Endothelial cell of umbilical vein (primary cell): Measurements from ENCODE around the gene CCDC187. TPM values are rescaled to one million over a fixed set of nuclear protein-coding genes. Genes with fewer than 3 reads are reported as not detected.

Source experiments
- BruUV-seq: library from RNA; stranded (reverse); fragments of 400-500 nt; replicated peaks from 2 replicates; lab custom pipeline; 2021; lab: Mats Ljungman, UMichigan
- CTCF ChIA-PET: fragments of 300-600, 350-600 bp; sonication (Branson Sonifier 250); formaldehyde crosslinking; loops from one replicate; lab custom pipeline; 2021; ENCODE audit warnings: antibody characterized with exemption, inconsistent platforms; lab: Charles Lee
- POLR2A ChIA-PET: fragments of 300-600, 350-600 bp; sonication (Branson Sonifier 250); formaldehyde crosslinking; loops from one replicate; lab custom pipeline; 2021; ENCODE audit warnings: antibody characterized with exemption, inconsistent platforms; lab: Charles Lee
- DNase-seq: peaks from one replicate; pipeline ENCODE4 v3.0.0-alpha.2; 2011; ENCODE audit warnings: low read depth, low spot score
- FAIRE-seq: peaks from 2 replicates; lab custom pipeline; 2011; peaks lifted over from hg19 to GRCh38; lab: Jason Lieb, UNC
- H2AFZ ChIP-seq: 2 replicates; pipeline ENCODE4 v1.6.0; 2012; ENCODE audit warnings: low read depth, low read length, control low read depth, inconsistent platforms
- H3K27ac ChIP-seq: 2 replicates; pipeline ENCODE4 v1.5.1; 2011; ENCODE audit warnings: low read depth, mild to moderate bottlenecking, control low read depth, low read length, moderate library complexity; ENCODE audit not compliant: insufficient read depth
- H3K27me3 ChIP-seq, 2 experiments: 2 replicates each; pipeline versions ENCODE4 v1.6.0 to v1.6.1; 2011; ENCODE audit warnings: low read length in 2 of 2, mixed read lengths in 1 of 2; ENCODE audit not compliant: control insufficient read depth in 2 of 2, insufficient read depth in 2 of 2
- H3K36me3 ChIP-seq, 2 experiments: 2 replicates in 1 of 2; 3 replicates in 1 of 2; pipeline ENCODE4 v1.5.1; 2011; ENCODE audit warnings: low read length in 2 of 2, mild to moderate bottlenecking in 1 of 2, moderate library complexity in 1 of 2; ENCODE audit not compliant: control insufficient read depth in 2 of 2, insufficient read depth in 2 of 2; ENCODE audit errors: extremely low read depth in 1 of 2
- H3K4me1 ChIP-seq: 3 replicates; pipeline ENCODE4 v1.5.1; 2011; ENCODE audit warnings: mild to moderate bottlenecking, low read length; ENCODE audit not compliant: control insufficient read depth, insufficient read depth; ENCODE audit errors: extremely low read depth
- H3K4me2 ChIP-seq: 2 replicates; pipeline ENCODE4 v1.6.1; 2011; ENCODE audit warnings: low read length, control low read depth, mixed read lengths; ENCODE audit not compliant: insufficient read depth
- H3K4me3 ChIP-seq, 3 experiments: fragments of 200-600 bp in 1 of 3; sonication (generic), shearing (Covaris generic) in 1 of 3; replicated peaks in 1 of 3; 2 replicates each; pipeline ENCODE4 v1.5.1; 2011 to 2016; ENCODE audit warnings: control low read depth in 3 of 3, low read length in 3 of 3, mild to moderate bottlenecking in 2 of 3, inconsistent platforms in 1 of 3, low read depth in 1 of 3, moderate library complexity in 1 of 3; ENCODE audit not compliant: insufficient read depth in 1 of 3
- H3K79me2 ChIP-seq: 2 replicates; pipeline ENCODE4 v1.6.0; 2012; ENCODE audit warnings: low read length, inconsistent platforms; ENCODE audit not compliant: control insufficient read depth, insufficient read depth
- H3K9ac ChIP-seq: replicated peaks from 2 replicates; pipeline ENCODE3; 2011; ENCODE audit warnings: low read length, control low read depth; ENCODE audit not compliant: insufficient read depth; ENCODE audit errors: extremely low read depth
- H3K9me1 ChIP-seq: replicated peaks from 3 replicates; pipeline ENCODE4 v1.6.0; 2011; ENCODE audit warnings: mild to moderate bottlenecking, low read length; ENCODE audit not compliant: control insufficient read depth, insufficient read depth; ENCODE audit errors: extremely low read depth
- H3K9me3 ChIP-seq: replicated peaks from 2 replicates; pipeline ENCODE4 v1.5.1; 2012; ENCODE audit warnings: low read length, inconsistent platforms; ENCODE audit not compliant: control insufficient read depth, insufficient read depth
- H4K20me1 ChIP-seq: replicated peaks from 2 replicates; pipeline ENCODE3; 2011; ENCODE audit warnings: mild to moderate bottlenecking, low read length; ENCODE audit not compliant: control insufficient read depth, insufficient read depth; ENCODE audit errors: extremely low read depth
- CTCF ChIP-seq, 2 donors: IDR thresholded peaks; 1 replicate in 1 of 2; 2 replicates in 1 of 2; pipeline ENCODE4 v1.5.1; 2011; ENCODE audit warnings: low read length in 2 of 2, mild to moderate bottlenecking in 2 of 2, moderate library complexity in 2 of 2, control low read depth in 1 of 2, inconsistent platforms in 1 of 2, low read depth in 1 of 2; ENCODE audit not compliant: insufficient read depth in 1 of 2; ENCODE audit errors: extremely low read depth in 1 of 2
- EZH2 ChIP-seq: IDR thresholded peaks from 2 replicates; pipeline ENCODE4 v1.6.1; 2012; ENCODE audit warnings: borderline replicate concordance, low read depth, mild to moderate bottlenecking, moderate library complexity, low read length, inconsistent platforms; ENCODE audit not compliant: severe bottlenecking
- FOS ChIP-seq: IDR thresholded peaks from 2 replicates; pipeline ENCODE4 v1.6.1; 2011; ENCODE audit warnings: mild to moderate bottlenecking, low read length, moderate library complexity, borderline replicate concordance; ENCODE audit not compliant: insufficient read depth
- GATA2 ChIP-seq: IDR thresholded peaks from 2 replicates; pipeline ENCODE4 v1.7.0; 2011; ENCODE audit warnings: low read depth, mild to moderate bottlenecking, moderate library complexity, mixed read lengths, low read length; ENCODE audit not compliant: insufficient read length, insufficient read depth
- JUN ChIP-seq: IDR thresholded peaks from 2 replicates; pipeline ENCODE4 v1.6.1; 2011; ENCODE audit warnings: borderline replicate concordance, low read depth; ENCODE audit not compliant: insufficient read length, insufficient read depth
- MAX ChIP-seq: IDR thresholded peaks from 2 replicates; pipeline ENCODE4 v1.6.1; 2011; ENCODE audit not compliant: insufficient read depth, insufficient read length
- POLR2A ChIP-seq: IDR thresholded peaks from 2 replicates; pipeline ENCODE4 v1.6.1; 2012; ENCODE audit warnings: low read depth, mild to moderate bottlenecking, control low read depth, low read length
- POLR2AphosphoS5 ChIP-seq: IDR thresholded peaks from 2 replicates; pipeline ENCODE4 v1.6.1; 2012; ENCODE audit warnings: low read depth, mild to moderate bottlenecking, control low read depth, low read length, moderate library complexity; ENCODE audit not compliant: insufficient read depth
- dilution Hi-C: fragments of 300-500 bp; cut with MboI; formaldehyde crosslinking; loops from one replicate; pipeline ENCODE4 v1.15.0; 2019; ENCODE audit warnings: low sequenced_read_pairs; ENCODE audit not compliant: extremely low pct_ligation_motif_present
- intact Hi-C: fragments of 100-400 bp; cut with micrococcal nuclease; formaldehyde crosslinking; loops from one replicate; pipeline ENCODE4 v1.10.0; 2022
- polyA plus RNA-seq, 4 experiments: library from polyadenylated mRNA; depleted of rRNA in 3 of 4; stranded (reverse) in 3 of 4; unstranded in 1 of 4; fragments of >200 nt; gene quantifications; 2 replicates each; pipeline versions ENCODE4 v1.2.1 to v1.2.3, GENCODE V29; 2011 to 2012; ENCODE audit warnings: missing spikeins in 1 of 4
- total RNA-seq: library from RNA; stranded (reverse); gene quantifications from 2 replicates; pipeline ENCODE4 v1.2.3, GENCODE V29; 2021

CCDC187 gene
- total and polyA plus RNA-seq, 2 donors (not counting 3 experiments of a cell fraction or from before 2014, with no cell fraction given), result not detected

- Histone ChIP-seq H3K9me1 (no peaks in the 10 kb centered on the region), H4K20me1 (no peaks in the 10 kb centered on the region), H3K9me3 (no peaks in the 10 kb centered on the region), H3K27ac (no peak overlapping the region), H3K79me2 (no peaks in the 10 kb centered on the region), H3K4me2 (no peak overlapping the region), H2AFZ (no peak overlapping the region), H3K9ac (no peak overlapping the region), H3K4me1 (peaks cover 10% of the 10 kb centered on the region), H3K4me3 (peak overlapping the region in 2 of 3 experiments; percentile 10 to 28), H3K36me3 (peaks cover 5 to 14% of the 10 kb centered on the region in 2 experiments), H3K27me3 (no peaks in the 10 kb centered on the region)
- dilution Hi-C loops, result no loop called here
- TF ChIP-seq EZH2, result no peak
- peak; percentile 50 for TF ChIP-seq POLR2AphosphoS5
- no peak for TF ChIP-seq MAX
- CTCF ChIA-PET, result no interaction called here
- intact Hi-C loops, result loop anchor here (1.0 to 2.0 kb wide), 2 partner anchors 21 to 30 kb away; partner anchors contain the start of gene DNLZ
- FAIRE-seq (peak; percentile 91), DNase-seq (peak; percentile 93)
- BruUV-seq, result no TSS peak
- POLR2A ChIA-PET, result no interaction called here
Measured at GRCh38 chr9:136342181-136343120, 38.6 kb upstream of the CCDC187 start.

- intact Hi-C loops (loop anchor here (1.0 to 2.0 kb wide), 2 partner anchors 22 to 29 kb away; partner anchors contain the start of gene DNLZ), dilution Hi-C loops (no loop called here)
- Histone ChIP-seq H3K79me2 (no peaks in the 10 kb centered on the region), H3K36me3 (peaks cover 5 to 19% of the 10 kb centered on the region in 2 experiments), H4K20me1 (no peaks in the 10 kb centered on the region), H3K9ac (no peak overlapping the region), H3K27ac (no peak overlapping the region), H3K4me3 (no peak overlapping the region), H3K4me2 (no peak overlapping the region), H3K9me1 (no peaks in the 10 kb centered on the region), H3K4me1 (peaks cover 10% of the 10 kb centered on the region), H3K27me3 (no peaks in the 10 kb centered on the region), H3K9me3 (no peaks in the 10 kb centered on the region), H2AFZ (no peak overlapping the region)
- CTCF ChIA-PET, result no interaction called here
- POLR2A ChIA-PET, result no interaction called here
- DNase-seq (no peak), FAIRE-seq (no peak)
- BruUV-seq, result no TSS peak
- TF ChIP-seq POLR2AphosphoS5 (no peak), JUN (no peak), FOS (no peak), MAX (no peak), EZH2 (no peak), GATA2 (no peak), POLR2A (no peak), CTCF (IDR thresholded peaks at IDR 0.05; ENCODE audit: extremely low read depth in 1 of 2, insufficient read depth in 1 of 2, low read depth in 1 of 2, low read length in 2 of 2) (no peak)
Measured at GRCh38 chr9:136341769-136342168, 37.9 kb upstream of the CCDC187 start.
